HepG2 (cell line): ENCODE results near the gene LUZP2. TPM values are rescaled to one million over a fixed set of nuclear protein-coding genes. Genes with fewer than 3 reads are reported as not detected.

Source experiments
- ATAC-seq: fragments of 200-7000 bp; cut with Tn5 transposase; 3 replicates; pipeline ENCODE4 v1.9.1; 2020; ENCODE audit warnings: mild to moderate bottlenecking, moderate library complexity
- BruUV-seq: library from RNA; stranded (reverse); fragments of 400-500 nt; replicated peaks from 2 replicates; lab custom pipeline; 2021; lab: Mats Ljungman, UMichigan
- CTCF ChIA-PET: fragments of 300-600 bp; formaldehyde crosslinking; extraction: SDS; loops from one replicate; lab custom pipeline; 2021; ENCODE audit warnings: low total read pairs, inconsistent platforms, low intra/inter-chr PET ratio; lab: Yijun Ruan, JAX
- POLR2A ChIA-PET: fragments of 350-600 bp; sonication (Branson Sonifier 250); formaldehyde crosslinking; loops from one replicate; lab custom pipeline; 2020; ENCODE audit warnings: antibody characterized with exemption, inconsistent platforms; lab: Yijun Ruan, JAX
- DNase-seq: peaks from one replicate; pipeline ENCODE4 v3.0.0-alpha.2; 2015; ENCODE audit warnings: low spot score
- FAIRE-seq: peaks from 3 replicates; lab custom pipeline; 2011; peaks lifted over from hg19 to GRCh38; lab: Jason Lieb, UNC
- H2AFZ ChIP-seq: one replicate; pipeline ENCODE4 v1.6.1; 2011; ENCODE audit warnings: low read length, inconsistent platforms
- H3K27ac ChIP-seq: fragments of 300-600 bp; 3 replicates; pipeline ENCODE4 v1.8.0; 2011; ENCODE audit warnings: mixed run types, mild to moderate bottlenecking, mixed read lengths, low read length, inconsistent platforms; ENCODE audit not compliant: insufficient read depth; ENCODE audit errors: extremely low read length
- H3K27me3 ChIP-seq, 2 experiments: fragments of 200-600 bp in 1 of 2; 2 replicates in 1 of 2; 3 replicates in 1 of 2; pipeline versions ENCODE4 v1.6.0 to v1.8.0; 2011; ENCODE audit warnings: low read length in 2 of 2, mild to moderate bottlenecking in 2 of 2, moderate library complexity in 2 of 2, inconsistent platforms in 1 of 2; ENCODE audit not compliant: insufficient read depth in 2 of 2, control insufficient read depth in 1 of 2
- H3K36me3 ChIP-seq, 2 experiments: fragments of 200-600 bp in 1 of 2; replicated peaks in 1 of 2; 2 replicates in 1 of 2; 3 replicates in 1 of 2; pipeline versions ENCODE4 v1.5.1 to v1.8.0; 2011; ENCODE audit warnings: low read length in 2 of 2, inconsistent platforms in 1 of 2; ENCODE audit not compliant: insufficient read depth in 2 of 2, control insufficient read depth in 1 of 2
- H3K4me1 ChIP-seq: 2 replicates; pipeline ENCODE4 v1.5.1; 2012; ENCODE audit warnings: low read length, inconsistent platforms; ENCODE audit not compliant: insufficient read depth
- H3K4me2 ChIP-seq: 2 replicates; pipeline ENCODE4 v1.6.0; 2011; ENCODE audit warnings: low read depth, low read length, inconsistent platforms
- H3K4me3 ChIP-seq, 3 experiments: fragments of 200-600 bp in 1 of 3; sonication (generic), shearing (Covaris generic) in 1 of 3; replicated peaks in 1 of 3; 2 replicates each; pipeline ENCODE4 v1.5.1; 2011 to 2016; ENCODE audit warnings: low read length in 3 of 3, inconsistent platforms in 2 of 3, low read depth in 2 of 3, mild to moderate bottlenecking in 2 of 3, control low read depth in 1 of 3, mixed read lengths in 1 of 3; ENCODE audit not compliant: insufficient read depth in 1 of 3
- H3K79me2 ChIP-seq: one replicate; pipeline ENCODE4 v1.6.1; 2011; ENCODE audit warnings: low read length, inconsistent platforms; ENCODE audit not compliant: insufficient read depth
- H3K9ac ChIP-seq: 2 replicates; pipeline ENCODE4 v1.6.0; 2011; ENCODE audit warnings: mild to moderate bottlenecking, low read depth, low read length, inconsistent platforms; ENCODE audit not compliant: insufficient read depth
- H3K9me3 ChIP-seq: 2 replicates; pipeline ENCODE4 v1.5.1; 2012; ENCODE audit warnings: mild to moderate bottlenecking, low read length
- H4K20me1 ChIP-seq: 2 replicates; pipeline ENCODE4 v1.6.0; 2011; ENCODE audit warnings: inconsistent platforms, mild to moderate bottlenecking, low read length, moderate library complexity; ENCODE audit not compliant: insufficient read depth
- E2F2 ChIP-seq: sonication (generic); formaldehyde crosslinking; IDR thresholded peaks from 2 replicates; pipeline ENCODE4 v1.4.0; 2020; ENCODE audit warnings: missing genetic modification reagents, borderline replicate concordance
- EEA1 ChIP-seq: sonication (generic); formaldehyde crosslinking; IDR thresholded peaks from 2 replicates; pipeline ENCODE4 v1.5.1; 2020; ENCODE audit warnings: mild to moderate bottlenecking, missing genetic modification reagents, borderline replicate concordance
- MAFF ChIP-seq: IDR thresholded peaks from 2 replicates; pipeline ENCODE4 v1.6.1; 2011; ENCODE audit warnings: low read depth, low read length, improper control_type of control experiment
- MAFK ChIP-seq, 2 experiments: IDR thresholded peaks in 1 of 2; conservative IDR thresholded peaks in 1 of 2; 2 replicates each; pipeline ENCODE4 v1.6.1; 2011; ENCODE audit warnings: improper control_type of control experiment in 2 of 2, low read length in 2 of 2
- RERE ChIP-seq: IDR thresholded peaks from 2 replicates; pipeline ENCODE4 v1.6.1; 2016; ENCODE audit warnings: low read depth, missing genetic modification reagents, missing compliant biosample characterization
- SNAPC5 ChIP-seq: sonication (generic); formaldehyde crosslinking; IDR thresholded peaks from 2 replicates; pipeline ENCODE4 v1.8.1; 2023; ENCODE audit warnings: mild to moderate bottlenecking, missing genetic modification reagents, borderline replicate concordance
- TERF1 ChIP-seq: sonication (generic); formaldehyde crosslinking; IDR thresholded peaks from 2 replicates; pipeline ENCODE4 v1.8.0; 2022; ENCODE audit warnings: mild to moderate bottlenecking, missing genetic modification reagents, moderate library complexity
- WIZ ChIP-seq: sonication (generic); formaldehyde crosslinking; IDR thresholded peaks from 2 replicates; pipeline ENCODE4 v1.5.1; 2020; ENCODE audit warnings: mild to moderate bottlenecking, missing genetic modification reagents
- ZBTB38 ChIP-seq: sonication (generic); formaldehyde crosslinking; IDR thresholded peaks from 2 replicates; pipeline ENCODE4 v1.5.1; 2020; ENCODE audit warnings: mild to moderate bottlenecking, missing genetic modification reagents
- ZMYM3 ChIP-seq: sonication (generic); formaldehyde crosslinking; IDR thresholded peaks from 2 replicates; pipeline ENCODE4 v1.5.1; 2020; ENCODE audit warnings: mild to moderate bottlenecking, missing genetic modification reagents
- ZNF333 ChIP-seq: sonication (generic); formaldehyde crosslinking; IDR thresholded peaks from 2 replicates; pipeline ENCODE4 v1.4.0; 2020; ENCODE audit warnings: mild to moderate bottlenecking, missing genetic modification reagents, borderline replicate concordance
- WGBS: methylation state at CpG from one replicate; pipeline ENCODE4 v1.1.6; 2017; ENCODE audit warnings: low lambda C conversion rate; 5-methylcytosine and 5-hydroxymethylcytosine counted together
- in situ Hi-C: cut with HindIII; loops from 2 replicates; pipeline ENCODE4 v1.10.0; 2017; ENCODE audit warnings: low pct_unique_long_range_greater_than_20kb; ENCODE audit not compliant: extremely low pct_ligation_motif_present
- intact Hi-C: fragments of 100-400 bp; cut with micrococcal nuclease; formaldehyde crosslinking; loops from one replicate; pipeline ENCODE4 v1.10.0; 2022; ENCODE audit not compliant: unreplicated experiment
- polyA plus RNA-seq, 8 experiments: library from polyadenylated mRNA; depleted of rRNA in 3 of 8; stranded (reverse) in 7 of 8; unstranded in 1 of 8; fragments of >200 nt; fragmentation: Illumina TruSeq in 4 of 8; extraction: Trizol in 4 of 8; gene quantifications; 2 replicates each; pipeline versions ENCODE4 v1.2.1 to v1.2.3, GENCODE V29; 2011 to 2016; ENCODE audit warnings: low read depth in 4 of 8, missing spikeins in 1 of 8, mixed read lengths in 1 of 8; ENCODE audit not compliant: insufficient read depth in 1 of 8
- total RNA-seq, 5 experiments: library from RNA; depleted of rRNA; stranded (reverse); fragments of >200 nt; fragmentation: Illumina TruSeq; extraction: Trizol; gene quantifications; 2 replicates each; pipeline ENCODE4 v1.2.3, GENCODE V29; 2016; ENCODE audit warnings: low read depth in 1 of 5

LUZP2 gene
- total and polyA plus RNA-seq, 2 of the 13 experiments (the other 11 are each of a cell fraction or from before 2014, with no cell fraction given): not detected

- ChIA-PET CTCF (no interaction called here), POLR2A (no interaction called here)
- no peak overlapping the region for H3K9ac ChIP-seq
- in situ Hi-C loops (no loop called here), intact Hi-C loops (no loop called here)
- no peaks in the 10 kb centered on the region for H3K4me1 ChIP-seq
- no peaks in the 10 kb centered on the region; a peak in 1 of 5 replicates for H3K27me3 ChIP-seq
- no peak overlapping the region for H3K27ac ChIP-seq
- FAIRE-seq (no peak), DNase-seq (no peak), ATAC-seq (no peak)
- H3K4me2 ChIP-seq: no peak overlapping the region
- no peak overlapping the region for H3K4me3 ChIP-seq
- no peaks in the 10 kb centered on the region for H3K9me3 ChIP-seq
- H3K36me3 ChIP-seq: no peaks in the 10 kb centered on the region
- H3K79me2 ChIP-seq: no peaks in the 10 kb centered on the region
- no peaks in the 10 kb centered on the region for H4K20me1 ChIP-seq
- H2AFZ ChIP-seq: no peak overlapping the region
- no TSS peak for BruUV-seq
- TF ChIP-seq MAFK (conservative IDR thresholded peaks at IDR 0.05 in 1 of 2, IDR thresholded peaks at IDR 0.05 in 1 of 2; ENCODE audit: low read length in 2 of 2) (peak; percentile 70 to 76), MAFF (peak; percentile 63), EEA1 (CRISPR knock-in tag) (no peak)
- TF ChIP-seq, all 625 proteins: peak for 2
Observed at GRCh38 chr11:24781288-24781687, 284.4 kb downstream of the LUZP2 start.

- Histone ChIP-seq H4K20me1 (no peaks in the 10 kb centered on the region), H3K4me1 (no peaks in the 10 kb centered on the region), H2AFZ (no peak overlapping the region), H3K79me2 (no peaks in the 10 kb centered on the region), H3K9ac (no peak overlapping the region), H3K36me3 (no peaks in the 10 kb centered on the region), H3K4me3 (no peak overlapping the region), H3K27ac (no peak overlapping the region), H3K4me2 (no peak overlapping the region), H3K9me3 (no peaks in the 10 kb centered on the region), H3K27me3 (no peaks in the 10 kb centered on the region)
- CTCF ChIA-PET: no interaction called here
- DNase-seq: no peak
- WGBS: 5% methylated on average over 2 of the region's 2 CpGs
- POLR2A ChIA-PET: no interaction called here
- FAIRE-seq: no peak
- intact Hi-C loops: no loop called here
- in situ Hi-C loops: no loop called here
- no TSS peak for BruUV-seq
- no peak for ATAC-seq
- TF ChIP-seq ZMYM3 (CRISPR knock-in tag) (no peak), RERE (no peak), ZNF333 (CRISPR knock-in tag) (no peak), WIZ (CRISPR knock-in tag) (no peak), TERF1 (CRISPR knock-in tag) (no peak), SNAPC5 (CRISPR knock-in tag) (no peak), ZBTB38 (CRISPR knock-in tag) (no peak), E2F2 (CRISPR knock-in tag) (no peak)
Observed at GRCh38 chr11:24793479-24793878, 296.6 kb downstream of the LUZP2 start.
